ENCODE measurements around the gene PTPRM.

Gene PTPRM

DNA sequence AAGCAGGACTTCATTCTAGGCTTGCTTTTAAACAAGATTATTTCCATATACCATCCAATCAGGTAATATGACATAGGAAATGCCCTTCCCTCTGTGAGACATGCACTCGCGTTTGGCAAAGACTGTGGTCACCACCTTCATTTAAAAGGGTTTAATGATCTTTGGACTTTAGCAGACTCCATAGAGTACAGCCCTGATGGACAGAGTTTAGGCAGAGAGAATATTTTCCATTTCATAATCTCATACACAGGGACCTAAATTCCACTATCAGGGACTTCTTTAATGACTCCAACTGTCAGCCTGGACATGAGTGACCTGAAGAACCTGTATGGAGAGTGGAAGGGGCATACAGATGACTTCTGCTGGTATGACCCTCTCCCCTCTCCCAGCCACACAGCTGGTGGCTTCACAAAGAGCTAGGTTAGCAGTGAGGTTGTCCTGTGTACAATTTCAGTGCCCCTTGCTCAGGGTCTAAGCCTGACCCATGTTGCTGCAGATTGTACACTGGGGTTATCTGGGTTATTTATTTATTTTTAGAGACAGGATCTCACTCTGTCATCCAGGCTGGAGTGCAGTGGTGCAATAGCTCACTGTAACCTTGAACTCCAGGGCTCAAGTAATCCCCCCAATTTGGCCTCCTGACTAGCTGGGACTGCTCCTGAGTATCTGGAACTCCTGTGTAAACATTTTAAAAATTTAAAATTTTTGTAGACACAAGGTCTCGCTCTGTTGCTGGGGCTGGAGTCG lies 59.2 kb downstream of the PTPRM start:
- peaks cover 2% of the 10 kb centered on the region; the same call in 1 of the 2 replicates for H3K4me1 ChIP-seq (ENCODE audit: control insufficient read depth, insufficient read depth, low read length)
- H3K27me3 ChIP-seq (ENCODE audit: control insufficient read depth, insufficient read depth, low read length) = no peaks in the 10 kb centered on the region
- H3K4me3 ChIP-seq (ENCODE audit: low read length) = no peak overlapping the region
- H3K9me3 ChIP-seq (ENCODE audit: control insufficient read depth, insufficient read depth, low read length) = no peaks in the 10 kb centered on the region
- no CpG with 5 or more reads among the region's 4 CpGs for WGBS (ENCODE audit: insufficient coverage, insufficient read length)
- no peaks in the 10 kb centered on the region for H3K36me3 ChIP-seq (ENCODE audit: control insufficient read depth, insufficient read depth, low read length)
- no peak for DNase-seq (ENCODE audit: low read depth, low spot score)
- no peak overlapping the region for H3K27ac ChIP-seq (ENCODE audit: low read length)

DNA sequence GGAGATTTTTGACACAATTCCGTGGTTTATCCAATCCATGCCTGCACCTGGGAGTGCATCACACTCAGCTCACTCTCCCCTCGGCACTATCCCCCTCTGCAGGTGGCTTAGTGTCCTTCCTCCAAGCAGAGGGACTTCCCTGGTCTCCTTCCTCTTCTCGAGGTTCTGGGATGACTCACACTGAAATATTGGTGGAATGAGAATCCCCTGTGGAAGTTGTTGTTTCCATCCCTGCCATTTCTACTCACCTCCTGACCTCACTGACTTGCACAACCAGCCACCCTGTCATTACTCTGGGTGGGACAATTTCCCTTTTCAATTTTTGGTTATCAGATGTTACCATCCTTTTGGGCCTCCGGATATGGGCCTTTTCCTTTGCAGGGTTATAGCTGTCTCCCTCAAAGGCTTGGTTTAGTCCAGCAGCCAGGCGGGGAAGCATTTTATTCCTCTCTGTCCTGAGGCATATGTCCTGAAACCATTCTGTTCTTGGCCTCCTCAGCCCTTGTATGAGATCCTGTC lies 59.9 kb downstream of the PTPRM start:
- Histone ChIP-seq H3K4me3 (ENCODE audit: low read length) (no peak overlapping the region), H3K4me1 (ENCODE audit: control insufficient read depth, insufficient read depth, low read length) (peaks cover 2% of the 10 kb centered on the region; the same call in 1 of the 2 replicates), H3K36me3 (ENCODE audit: control insufficient read depth, insufficient read depth, low read length) (no peaks in the 10 kb centered on the region), H3K27ac (ENCODE audit: low read length) (no peak overlapping the region), H3K9me3 (ENCODE audit: control insufficient read depth, insufficient read depth, low read length) (no peaks in the 10 kb centered on the region), H3K27me3 (ENCODE audit: control insufficient read depth, insufficient read depth, low read length) (no peaks in the 10 kb centered on the region)
- no CpG with 5 or more reads among the region's 5 CpGs for WGBS (ENCODE audit: insufficient coverage, insufficient read length)
- no peak for DNase-seq (ENCODE audit: low read depth, low spot score)

DNA sequence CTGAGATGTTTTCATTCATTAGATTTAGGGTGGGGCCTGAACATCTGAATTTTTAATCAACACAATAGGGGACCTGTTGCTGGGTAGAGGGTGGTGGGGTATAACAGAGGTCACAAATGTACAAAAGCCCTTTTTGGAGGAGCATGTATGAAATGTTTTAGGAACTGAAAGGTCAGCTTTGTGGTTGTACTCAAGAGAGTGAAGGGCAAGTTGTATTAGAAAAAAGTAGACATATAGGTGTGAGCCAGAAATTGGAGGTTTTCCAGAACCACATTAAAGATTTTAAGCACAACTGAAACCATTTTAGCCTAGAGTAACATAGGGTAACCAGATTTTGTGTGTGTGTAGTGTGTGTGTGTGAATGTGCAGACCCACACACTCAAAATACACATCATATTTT lies 62.3 kb downstream of the PTPRM start:
- no peak overlapping the region for H3K4me3 ChIP-seq (ENCODE audit: low read length)
- no peak overlapping the region for H3K27ac ChIP-seq (ENCODE audit: low read length)
- no peaks in the 10 kb centered on the region for H3K9me3 ChIP-seq (ENCODE audit: control insufficient read depth, insufficient read depth, low read length)
- 0 out of 2 replicates have a peak, but pooled peaks cover 2% of the 10 kb centered on the region for H3K4me1 ChIP-seq (ENCODE audit: control insufficient read depth, insufficient read depth, low read length)
- H3K27me3 ChIP-seq (ENCODE audit: control insufficient read depth, insufficient read depth, low read length) = no peaks in the 10 kb centered on the region
- no peak for DNase-seq (ENCODE audit: low read depth, low spot score)
- no peaks in the 10 kb centered on the region for H3K36me3 ChIP-seq (ENCODE audit: control insufficient read depth, insufficient read depth, low read length)

DNA sequence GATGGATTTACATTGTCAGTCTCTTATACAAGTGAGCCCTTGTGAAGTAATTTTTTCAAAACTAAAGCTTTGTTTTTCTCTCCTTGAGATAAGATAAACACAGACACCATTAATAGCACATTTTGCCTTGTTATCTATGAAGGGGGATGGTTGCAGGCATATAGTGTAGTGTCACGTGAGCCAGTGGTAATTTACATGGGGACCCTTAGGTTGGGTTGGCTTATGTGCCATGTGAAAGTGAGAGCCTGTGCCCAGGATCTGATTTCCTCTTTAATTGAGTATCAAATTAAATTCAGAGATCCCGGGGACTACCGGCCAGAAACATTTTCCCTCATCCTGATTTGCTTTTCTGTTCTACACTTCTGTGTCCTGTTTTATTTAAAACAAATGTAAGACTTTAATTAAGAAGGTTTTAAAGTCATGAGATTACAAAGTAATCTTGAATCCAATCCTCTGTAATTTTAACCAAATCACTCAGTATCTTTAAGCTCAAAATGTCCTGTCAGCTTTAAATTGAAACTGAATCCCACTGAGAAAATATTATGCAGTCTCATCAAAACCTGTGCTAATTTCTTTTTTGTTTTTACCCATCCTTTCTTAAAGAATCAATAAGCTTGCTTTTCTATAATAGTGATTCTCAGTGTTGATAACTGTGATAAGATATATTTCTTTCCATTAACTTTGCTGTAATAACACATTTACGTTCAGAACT lies 63.8 kb downstream of the PTPRM start:
- no peaks in the 10 kb centered on the region for H3K27me3 ChIP-seq (ENCODE audit: control insufficient read depth, insufficient read depth, low read length)
- H3K4me1 ChIP-seq (ENCODE audit: control insufficient read depth, insufficient read depth, low read length) = 0 out of 2 replicates have a peak, but pooled peaks cover 2% of the 10 kb centered on the region
- H3K27ac ChIP-seq (ENCODE audit: low read length) = no peak overlapping the region
- DNase-seq (ENCODE audit: low read depth, low spot score) = no peak
- H3K4me3 ChIP-seq (ENCODE audit: low read length) = no peak overlapping the region
- WGBS (ENCODE audit: insufficient coverage, insufficient read length) = no CpG with 5 or more reads among the region's 4 CpGs
- H3K9me3 ChIP-seq (ENCODE audit: control insufficient read depth, insufficient read depth, low read length) = no peaks in the 10 kb centered on the region
- H3K36me3 ChIP-seq (ENCODE audit: control insufficient read depth, insufficient read depth, low read length) = no peaks in the 10 kb centered on the region

DNA sequence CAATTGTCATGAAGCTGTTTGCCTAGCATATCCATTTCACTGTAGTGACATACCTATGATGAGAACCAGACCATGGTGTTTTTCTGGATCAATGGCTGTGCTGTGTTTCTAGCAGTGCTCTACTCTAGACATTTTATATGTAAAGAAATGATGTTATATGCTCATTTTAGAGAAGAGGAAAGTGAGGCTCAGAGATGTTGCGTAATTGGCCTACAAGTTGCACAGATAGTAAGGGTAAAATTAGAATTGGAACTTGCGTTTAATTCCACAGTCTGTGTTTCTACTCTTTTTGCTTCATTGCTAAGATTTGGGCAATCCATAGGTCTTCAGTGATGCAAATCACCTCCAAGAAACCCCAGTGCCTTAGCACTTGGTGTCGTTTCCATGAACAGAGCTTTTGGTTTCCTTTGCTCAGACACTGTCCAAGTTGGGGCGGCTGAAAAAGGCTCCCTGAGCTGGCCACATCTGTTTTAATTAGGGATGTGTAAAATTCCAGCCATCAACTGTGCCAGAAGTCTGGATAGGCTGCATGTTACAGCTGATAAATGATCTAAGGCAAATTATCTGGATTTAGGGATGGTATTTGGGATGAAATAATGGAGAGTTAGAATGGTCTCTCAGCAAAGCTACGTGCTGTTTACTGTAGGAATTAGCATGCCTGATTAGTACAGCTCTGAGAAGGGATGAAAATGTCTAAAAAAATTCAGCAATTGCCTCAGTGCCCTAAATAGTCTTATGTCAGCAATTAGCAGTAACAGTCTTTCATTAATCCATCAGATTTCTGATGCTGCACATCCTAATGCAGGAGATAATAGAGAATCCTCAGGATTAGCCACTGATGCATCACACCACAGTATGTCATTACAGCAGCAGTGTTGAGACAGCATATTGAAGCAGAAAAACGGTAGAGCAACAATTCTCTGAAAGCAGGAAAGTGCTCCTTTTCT lies 65.3 kb downstream of the PTPRM start:
- Histone ChIP-seq H3K4me1 (ENCODE audit: control insufficient read depth, insufficient read depth, low read length) (no peaks in the 10 kb centered on the region), H3K36me3 (ENCODE audit: control insufficient read depth, insufficient read depth, low read length) (no peaks in the 10 kb centered on the region), H3K9me3 (ENCODE audit: control insufficient read depth, insufficient read depth, low read length) (no peaks in the 10 kb centered on the region), H3K27ac (ENCODE audit: low read length) (no peak overlapping the region), H3K27me3 (ENCODE audit: control insufficient read depth, insufficient read depth, low read length) (no peaks in the 10 kb centered on the region), H3K4me3 (ENCODE audit: low read length) (no peak overlapping the region)
- no CpG with 5 or more reads among the region's 6 CpGs for WGBS (ENCODE audit: insufficient coverage, insufficient read length)
- no peak for DNase-seq (ENCODE audit: low read depth, low spot score)

DNA sequence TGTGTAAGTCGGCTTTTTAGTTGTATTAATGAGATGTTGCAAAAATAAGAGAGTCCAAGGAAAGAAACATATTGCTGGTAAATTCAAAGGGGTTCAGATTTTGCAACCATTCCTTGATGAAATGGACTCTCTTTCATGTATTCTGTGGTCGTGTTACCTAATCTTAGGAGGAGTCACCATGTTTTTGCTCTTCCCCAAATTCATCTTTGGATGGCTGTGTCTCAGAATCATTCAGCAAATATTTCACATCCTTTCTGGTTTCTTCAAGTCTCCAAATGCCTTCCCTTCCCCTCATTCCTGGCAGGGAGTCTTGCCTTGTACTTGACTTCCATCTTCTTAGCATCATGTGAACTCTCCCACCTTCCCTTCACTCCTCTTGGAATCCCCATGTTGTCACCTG lies 66.1 kb downstream of the PTPRM start:
- no peaks in the 10 kb centered on the region for H3K4me1 ChIP-seq (ENCODE audit: control insufficient read depth, insufficient read depth, low read length)
- no peaks in the 10 kb centered on the region for H3K9me3 ChIP-seq (ENCODE audit: control insufficient read depth, insufficient read depth, low read length)
- no peak for DNase-seq (ENCODE audit: low read depth, low spot score)
- no peak overlapping the region for H3K27ac ChIP-seq (ENCODE audit: low read length)
- no peaks in the 10 kb centered on the region for H3K27me3 ChIP-seq (ENCODE audit: control insufficient read depth, insufficient read depth, low read length)
- no CpG with 5 or more reads among the region's 2 CpGs for WGBS (ENCODE audit: insufficient coverage, insufficient read length)
- H3K4me3 ChIP-seq (ENCODE audit: low read length) = no peak overlapping the region
- H3K36me3 ChIP-seq (ENCODE audit: control insufficient read depth, insufficient read depth, low read length) = no peaks in the 10 kb centered on the region

DNA sequence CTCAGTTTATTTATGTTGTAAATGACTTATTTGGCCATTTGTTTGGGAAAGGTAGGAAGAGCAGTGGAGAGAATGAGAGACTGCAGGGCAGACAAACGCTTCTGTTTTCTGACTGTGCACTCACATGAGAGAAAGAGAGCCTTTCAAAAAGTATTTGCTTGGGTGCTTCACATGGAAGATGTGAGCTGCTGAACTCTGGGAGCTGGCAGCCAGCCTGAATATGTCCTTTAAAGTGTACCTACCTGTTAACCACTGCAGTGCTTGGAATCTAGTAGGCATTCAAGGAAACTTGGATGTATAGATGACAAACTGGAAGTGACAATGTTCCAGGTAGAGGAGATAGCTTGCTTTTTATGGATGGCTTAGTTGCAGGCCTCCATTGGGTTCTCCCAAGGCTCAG lies 68.8 kb downstream of the PTPRM start:
- H3K4me3 ChIP-seq (ENCODE audit: low read length) = no peak overlapping the region
- H3K4me1 ChIP-seq (ENCODE audit: control insufficient read depth, insufficient read depth, low read length) = no peaks in the 10 kb centered on the region
- no CpG with 5 or more reads among the region's 1 CpG for WGBS (ENCODE audit: insufficient coverage, insufficient read length)
- H3K36me3 ChIP-seq (ENCODE audit: control insufficient read depth, insufficient read depth, low read length) = no peaks in the 10 kb centered on the region
- no peaks in the 10 kb centered on the region for H3K27me3 ChIP-seq (ENCODE audit: control insufficient read depth, insufficient read depth, low read length)
- H3K9me3 ChIP-seq (ENCODE audit: control insufficient read depth, insufficient read depth, low read length) = no peaks in the 10 kb centered on the region
- DNase-seq (ENCODE audit: low read depth, low spot score) = no peak
- no peak overlapping the region for H3K27ac ChIP-seq (ENCODE audit: low read length)

DNA sequence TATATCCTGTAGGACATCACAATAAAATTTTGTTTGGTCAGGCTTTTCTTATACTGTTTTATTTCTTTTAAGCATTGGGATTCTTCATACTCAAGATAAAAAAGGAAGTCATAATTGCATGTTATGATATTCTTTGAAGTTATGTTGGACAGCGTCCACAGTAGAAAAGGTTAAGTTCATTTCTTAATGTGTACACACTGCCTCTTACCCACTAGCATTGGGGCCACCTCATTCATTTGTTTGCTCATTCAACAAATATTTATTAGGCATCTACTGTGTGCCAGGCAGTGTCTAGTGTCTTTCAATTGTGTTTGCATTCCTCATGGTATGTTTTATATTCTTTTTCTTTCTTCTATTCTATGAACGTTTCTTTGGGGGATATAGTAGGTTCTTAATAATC lies 70.2 kb downstream of the PTPRM start:
- DNase-seq (ENCODE audit: low read depth, low spot score) = no peak
- Histone ChIP-seq H3K4me3 (ENCODE audit: low read length) (no peak overlapping the region), H3K27ac (ENCODE audit: low read length) (no peak overlapping the region), H3K9me3 (ENCODE audit: control insufficient read depth, insufficient read depth, low read length) (no peaks in the 10 kb centered on the region), H3K27me3 (ENCODE audit: control insufficient read depth, insufficient read depth, low read length) (no peaks in the 10 kb centered on the region), H3K4me1 (ENCODE audit: control insufficient read depth, insufficient read depth, low read length) (no peaks in the 10 kb centered on the region), H3K36me3 (ENCODE audit: control insufficient read depth, insufficient read depth, low read length) (no peaks in the 10 kb centered on the region)
- WGBS (ENCODE audit: insufficient coverage, insufficient read length) = no CpG with 5 or more reads among the region's 2 CpGs

DNA sequence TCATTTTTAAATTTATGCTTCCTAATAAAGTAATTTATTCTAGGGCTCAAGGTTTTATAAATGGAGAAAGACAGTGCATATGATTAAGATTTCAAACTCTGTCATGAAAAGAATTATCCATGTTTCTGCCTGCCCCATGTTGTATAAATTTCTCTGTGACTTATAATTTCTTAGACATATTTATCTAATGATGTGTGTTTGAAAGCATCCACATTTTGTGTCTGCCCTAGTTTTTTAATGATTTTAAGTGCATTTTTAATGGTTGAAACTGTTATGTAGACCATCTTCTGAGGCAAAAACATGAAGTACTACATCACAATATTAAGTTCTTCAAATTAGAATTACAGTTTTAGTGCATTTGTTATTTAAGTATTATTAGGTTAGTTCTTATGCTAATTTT lies 71.2 kb downstream of the PTPRM start:
- Histone ChIP-seq H3K4me1 (ENCODE audit: control insufficient read depth, insufficient read depth, low read length) (no peaks in the 10 kb centered on the region), H3K9me3 (ENCODE audit: control insufficient read depth, insufficient read depth, low read length) (no peaks in the 10 kb centered on the region), H3K4me3 (ENCODE audit: low read length) (no peak overlapping the region), H3K27ac (ENCODE audit: low read length) (no peak overlapping the region), H3K27me3 (ENCODE audit: control insufficient read depth, insufficient read depth, low read length) (no peaks in the 10 kb centered on the region), H3K36me3 (ENCODE audit: control insufficient read depth, insufficient read depth, low read length) (no peaks in the 10 kb centered on the region)
- DNase-seq (ENCODE audit: low read depth, low spot score) = no peak

DNA sequence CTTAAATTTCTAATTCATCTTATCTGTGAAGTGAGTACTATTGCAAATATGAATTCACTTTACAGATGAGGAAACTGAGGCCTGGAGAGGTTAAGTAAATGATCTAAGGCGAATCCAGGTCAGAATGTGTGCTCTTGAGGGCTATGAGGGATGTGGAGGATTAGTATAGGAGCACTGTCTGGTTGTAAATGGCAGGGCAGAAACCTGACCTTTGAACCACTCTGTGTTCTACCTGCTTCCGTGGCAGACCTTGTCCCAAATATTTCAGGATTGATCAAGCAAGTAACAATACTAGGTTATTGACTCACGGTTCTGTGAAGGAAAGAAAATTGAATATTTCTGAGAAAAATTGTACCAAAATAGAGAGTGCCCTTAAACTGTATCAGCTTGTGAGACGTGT lies 74.7 kb downstream of the PTPRM start:
- Histone ChIP-seq H3K4me1 (ENCODE audit: control insufficient read depth, insufficient read depth, low read length) (peaks cover 3% of the 10 kb centered on the region), H3K9me3 (ENCODE audit: control insufficient read depth, insufficient read depth, low read length) (no peaks in the 10 kb centered on the region), H3K4me3 (ENCODE audit: low read length) (no peak overlapping the region), H3K27me3 (ENCODE audit: control insufficient read depth, insufficient read depth, low read length) (no peaks in the 10 kb centered on the region), H3K36me3 (ENCODE audit: control insufficient read depth, insufficient read depth, low read length) (no peaks in the 10 kb centered on the region), H3K27ac (ENCODE audit: low read length) (no peak overlapping the region)
- WGBS (ENCODE audit: insufficient coverage, insufficient read length) = no CpG with 5 or more reads among the region's 4 CpGs
- no peak for DNase-seq (ENCODE audit: low read depth, low spot score)

All from iPS DF 6.9 (cell line).